AG09319 (cell line): ENCODE data around the gene RAPGEF2.

Experiments
- DNase-seq: peaks from one replicate; pipeline ENCODE4 v3.0.0-alpha.2; 2010; ENCODE audit warnings: low read depth; ENCODE audit errors: extremely low read depth
- TF ChIP-seq, protein P1 (sequence below): IDR thresholded peaks from 2 replicates; pipeline ENCODE4 v1.5.1; 2011; ENCODE audit warnings: low read depth, mild to moderate bottlenecking, inconsistent platforms, low read length, moderate library complexity

Gene RAPGEF2

GRCh38 chr4:159204566-159204965, 101.7 kb downstream of the RAPGEF2 start:
- DNase-seq, result no peak
- TF ChIP-seq, protein P1, sequence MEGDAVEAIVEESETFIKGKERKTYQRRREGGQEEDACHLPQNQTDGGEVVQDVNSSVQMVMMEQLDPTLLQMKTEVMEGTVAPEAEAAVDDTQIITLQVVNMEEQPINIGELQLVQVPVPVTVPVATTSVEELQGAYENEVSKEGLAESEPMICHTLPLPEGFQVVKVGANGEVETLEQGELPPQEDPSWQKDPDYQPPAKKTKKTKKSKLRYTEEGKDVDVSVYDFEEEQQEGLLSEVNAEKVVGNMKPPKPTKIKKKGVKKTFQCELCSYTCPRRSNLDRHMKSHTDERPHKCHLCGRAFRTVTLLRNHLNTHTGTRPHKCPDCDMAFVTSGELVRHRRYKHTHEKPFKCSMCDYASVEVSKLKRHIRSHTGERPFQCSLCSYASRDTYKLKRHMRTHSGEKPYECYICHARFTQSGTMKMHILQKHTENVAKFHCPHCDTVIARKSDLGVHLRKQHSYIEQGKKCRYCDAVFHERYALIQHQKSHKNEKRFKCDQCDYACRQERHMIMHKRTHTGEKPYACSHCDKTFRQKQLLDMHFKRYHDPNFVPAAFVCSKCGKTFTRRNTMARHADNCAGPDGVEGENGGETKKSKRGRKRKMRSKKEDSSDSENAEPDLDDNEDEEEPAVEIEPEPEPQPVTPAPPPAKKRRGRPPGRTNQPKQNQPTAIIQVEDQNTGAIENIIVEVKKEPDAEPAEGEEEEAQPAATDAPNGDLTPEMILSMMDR, result no peak

- DNase-seq, result no peak
- TF ChIP-seq, protein P1, result no peak
These were observed 102.6 kb downstream of the RAPGEF2 start for GRCh38 chr4:159205466-159205865.

DNA sequence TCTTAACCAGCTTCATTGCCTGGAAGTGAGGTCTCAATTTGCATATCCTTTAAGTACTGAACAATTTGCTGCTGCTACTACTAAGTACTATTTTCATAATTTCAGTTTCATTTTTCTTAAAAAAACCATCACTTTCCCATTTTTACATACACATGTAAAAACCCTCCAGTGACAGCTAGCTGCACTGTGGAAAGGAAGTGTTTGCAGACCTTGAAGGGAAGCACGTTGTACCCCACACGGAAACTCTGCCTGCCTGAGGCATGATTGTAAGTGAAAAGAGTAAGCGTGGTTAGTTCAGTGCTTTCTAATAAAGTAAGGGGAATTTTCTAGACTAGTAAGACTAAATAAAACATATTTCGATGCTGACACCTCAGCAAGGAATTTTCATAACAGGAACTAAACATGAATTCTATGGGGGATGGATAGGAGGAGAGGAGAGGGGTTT, 103.6 kb downstream of the RAPGEF2 start:
- TF ChIP-seq, protein P1, result no peak
- DNase-seq, result no peak

- TF ChIP-seq, protein P1, result no peak
- DNase-seq, result no peak
These were observed 106.4 kb downstream of the RAPGEF2 start for GRCh38 chr4:159209249-159209648.

DNA sequence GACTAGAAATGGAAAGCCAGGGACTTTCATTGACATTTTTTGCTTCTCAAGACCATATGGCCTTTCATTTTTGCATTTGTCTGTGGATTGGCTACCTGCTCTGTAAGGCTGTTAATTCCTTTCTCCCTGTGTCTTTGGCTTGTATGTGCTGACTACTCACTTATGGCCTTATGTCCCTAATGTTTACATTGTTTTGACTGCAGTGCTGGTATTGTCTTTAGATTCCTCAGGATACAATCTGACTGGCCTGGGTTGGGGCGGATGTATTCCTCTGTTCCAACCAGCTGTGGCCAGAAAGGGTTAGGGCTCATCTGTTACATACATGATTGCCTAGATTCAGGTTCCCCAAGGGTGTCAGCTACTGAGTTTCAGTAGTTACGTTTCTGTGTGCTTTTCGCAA, 108.1 kb downstream of the RAPGEF2 start:
- no peak for DNase-seq
- TF ChIP-seq, protein P1, result no peak

GRCh38 chr4:159212675-159213293, 109.9 kb downstream of the RAPGEF2 start:
- no peak for DNase-seq
- TF ChIP-seq, protein P1, result no peak

DNA sequence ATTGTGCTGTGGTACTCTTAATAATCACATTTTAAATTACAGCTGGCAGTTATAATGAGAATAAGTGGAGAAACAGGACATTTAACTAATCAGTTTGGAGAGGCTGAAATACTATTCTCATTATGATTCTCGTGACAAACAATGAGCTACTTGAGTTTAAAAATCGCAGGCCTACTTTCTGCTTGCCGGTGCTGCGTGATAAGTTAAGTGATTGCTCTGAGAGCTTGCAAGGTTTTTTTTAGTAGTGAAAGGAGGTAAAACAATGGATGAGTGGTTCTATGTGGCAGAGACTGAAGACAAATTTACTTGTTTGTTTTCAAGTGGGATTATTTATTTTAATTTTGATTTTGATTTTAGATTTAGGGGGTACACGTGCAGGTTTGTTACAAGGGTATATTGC, 114.0 kb downstream of the RAPGEF2 start:
- no peak for DNase-seq
- TF ChIP-seq, protein P1, result no peak
